DMS114 treated with DMSO at 0.1 percent for 48 hours (cell line): ENCODE results near the gene MAP2K3.
"Not testable (repeated sequence)": the region's sequence is repeated elsewhere in the genome, so short reads cannot be mapped to it uniquely, and the experiment has no call there.

Source experiments
- DNase-seq: peaks from one replicate; lab custom pipeline; 2025; ENCODE audit not compliant: unreplicated experiment; lab: John Stamatoyannopoulos, UW

Gene MAP2K3

GRCh38 chr17:21327921-21328320, 43.4 kb downstream of the MAP2K3 start:
- not testable (repeated sequence) for DNase-seq

- not testable (repeated sequence) for DNase-seq
Measured at GRCh38 chr17:21328778-21329177, 44.3 kb downstream of the MAP2K3 start.

GRCh38 chr17:21330436-21331160, 46.1 kb downstream of the MAP2K3 start:
- no peak for DNase-seq

- not testable (repeated sequence) for DNase-seq
Measured at GRCh38 chr17:21336541-21337294, 52.2 kb downstream of the MAP2K3 start.

GRCh38 chr17:21337981-21338625, 53.6 kb downstream of the MAP2K3 start:
- DNase-seq, result not testable (repeated sequence)

GRCh38 chr17:21339011-21339410, 54.5 kb downstream of the MAP2K3 start:
- DNase-seq, result no peak

GRCh38 chr17:21339571-21339970, 55.1 kb downstream of the MAP2K3 start:
- DNase-seq, result not testable (repeated sequence)

GRCh38 chr17:21340407-21340806, 55.9 kb downstream of the MAP2K3 start:
- not testable (repeated sequence) for DNase-seq

GRCh38 chr17:21341279-21341678, 56.8 kb downstream of the MAP2K3 start:
- DNase-seq, result not testable (repeated sequence)

- DNase-seq, result not testable (repeated sequence)
Measured at GRCh38 chr17:21341925-21342540, 57.5 kb downstream of the MAP2K3 start.

GRCh38 chr17:21343061-21343949, 58.8 kb downstream of the MAP2K3 start:
- not testable (repeated sequence) for DNase-seq

- not testable (repeated sequence) for DNase-seq
Measured at GRCh38 chr17:21344801-21345200, 60.3 kb downstream of the MAP2K3 start.

- no peak for DNase-seq
Measured at GRCh38 chr17:21345236-21345635, 60.7 kb downstream of the MAP2K3 start.

GRCh38 chr17:21346107-21346506, 61.6 kb downstream of the MAP2K3 start:
- DNase-seq, result not testable (repeated sequence)

- DNase-seq, result not testable (repeated sequence)
Measured at GRCh38 chr17:21346651-21347250, 62.2 kb downstream of the MAP2K3 start.

- not testable (repeated sequence) for DNase-seq
Measured at GRCh38 chr17:21347660-21348059, 63.1 kb downstream of the MAP2K3 start.

GRCh38 chr17:21348081-21348925, 63.8 kb downstream of the MAP2K3 start:
- not testable (repeated sequence) for DNase-seq

- DNase-seq, result not testable (repeated sequence)
Measured at GRCh38 chr17:21348926-21349261, 64.4 kb downstream of the MAP2K3 start.
